Measurements from ENCODE around the gene SYTL3. TPM values are rescaled to one million over a fixed set of nuclear protein-coding genes. Genes with fewer than 3 reads are reported as not detected.

Gene SYTL3
- polyA plus RNA-seq, 1 donor (not counting 4 experiments of a cell fraction or from before 2014, with no cell fraction given), result 1.4 TPM

GRCh38 chr6:158627940-158628211 is 22.0 kb upstream of the SYTL3 start:
- no peak overlapping the region for H3K4me2 ChIP-seq (ENCODE audit: control insufficient read depth, extremely low read depth, insufficient read depth, low read depth, low read length)
- H2AFZ ChIP-seq (ENCODE audit: control insufficient read depth, low read length), result no peak overlapping the region
- no peak overlapping the region for H3K9ac ChIP-seq (ENCODE audit: control insufficient read depth, extremely low read depth, insufficient read depth, low read length)
- no peak overlapping the region for H3K27ac ChIP-seq (ENCODE audit: control insufficient read depth, insufficient read depth, low read length)
- no peaks in the 10 kb centered on the region for H3K9me1 ChIP-seq (ENCODE audit: control insufficient read depth, extremely low read depth, insufficient read depth, low read length)
- H3K4me1 ChIP-seq (ENCODE audit: control insufficient read depth, extremely low read depth, insufficient read depth, low read length), result peaks cover 11% of the 10 kb centered on the region
- H3K9me3 ChIP-seq (ENCODE audit: control insufficient read depth, low read depth, low read length), result no peaks in the 10 kb centered on the region
- dilution Hi-C loops (cut with MboI; ENCODE audit: extremely low pct_ligation_motif_present, low sequenced_read_pairs), result no loop called here
- no peak for DNase-seq (ENCODE audit: low read depth, low spot score)
- no peaks in the 10 kb centered on the region for H3K27me3 ChIP-seq (ENCODE audit: control insufficient read depth, extremely low read depth, insufficient read depth, low read length)
- H3K4me3 ChIP-seq (ENCODE audit: control insufficient read depth in 2 of 3, extremely low read depth in 1 of 3, insufficient read depth in 2 of 3, low read depth in 1 of 3, low read length in 3 of 3), result no peak overlapping the region
- peaks cover 24 to 33% of the 10 kb centered on the region in 2 experiments for H3K36me3 ChIP-seq (ENCODE audit: control insufficient read depth in 2 of 2, extremely low read depth in 1 of 2, insufficient read depth in 2 of 2, low read length in 2 of 2)
- FAIRE-seq, result no peak
- TF ChIP-seq EZH2 (IDR thresholded peaks at IDR 0.05; ENCODE audit: low read length) (no peak), CTCF (optimal IDR thresholded peaks at IDR 0.05 in 1 of 3, IDR thresholded peaks at IDR 0.05 in 1 of 3, conservative IDR thresholded peaks at IDR 0.05 in 1 of 3; ENCODE audit: extremely low read depth in 1 of 3, insufficient read depth in 2 of 3, low read length in 3 of 3) (no peak)
- H4K20me1 ChIP-seq (ENCODE audit: control insufficient read depth, extremely low read depth, insufficient read depth, low read length), result no peaks in the 10 kb centered on the region
- H3K79me2 ChIP-seq (ENCODE audit: control insufficient read depth, insufficient read depth, low read length), result peaks cover 3% of the 10 kb centered on the region

DNA sequence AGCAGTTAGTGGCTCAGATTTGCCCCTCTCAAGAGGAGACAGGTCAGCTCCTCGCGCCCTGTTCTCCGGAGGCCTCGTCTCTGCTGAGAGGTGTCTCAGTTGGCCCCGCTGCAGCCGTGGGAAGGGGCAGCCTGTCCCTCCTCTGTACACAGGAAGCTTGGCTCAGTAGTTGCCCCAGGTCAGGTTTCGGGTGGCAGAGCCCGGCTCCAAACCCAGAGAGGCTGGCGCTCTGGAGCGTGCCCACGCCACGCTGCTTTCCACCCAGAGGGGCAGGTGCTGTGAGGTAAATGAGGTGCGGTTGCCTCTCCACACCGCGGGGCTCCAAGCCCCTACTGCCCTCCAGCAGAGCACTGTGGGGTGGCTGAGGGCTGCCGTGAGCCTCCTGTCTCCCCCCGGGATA is 21.3 kb upstream of the SYTL3 start:
- DNase-seq (ENCODE audit: low read depth, low spot score), result no peak
- no peak overlapping the region for H3K4me2 ChIP-seq (ENCODE audit: control insufficient read depth, extremely low read depth, insufficient read depth, low read depth, low read length)
- no peak overlapping the region for H3K9ac ChIP-seq (ENCODE audit: control insufficient read depth, extremely low read depth, insufficient read depth, low read length)
- peaks cover 3% of the 10 kb centered on the region for H3K79me2 ChIP-seq (ENCODE audit: control insufficient read depth, insufficient read depth, low read length)
- dilution Hi-C loops (cut with MboI; ENCODE audit: extremely low pct_ligation_motif_present, low sequenced_read_pairs), result no loop called here
- H4K20me1 ChIP-seq (ENCODE audit: control insufficient read depth, extremely low read depth, insufficient read depth, low read length), result no peaks in the 10 kb centered on the region
- peaks cover 11% of the 10 kb centered on the region for H3K4me1 ChIP-seq (ENCODE audit: control insufficient read depth, extremely low read depth, insufficient read depth, low read length)
- TF ChIP-seq CTCF (optimal IDR thresholded peaks at IDR 0.05 in 1 of 3, IDR thresholded peaks at IDR 0.05 in 1 of 3, conservative IDR thresholded peaks at IDR 0.05 in 1 of 3; ENCODE audit: extremely low read depth in 1 of 3, insufficient read depth in 2 of 3, low read length in 3 of 3), result no peak
- no peak for TF ChIP-seq EZH2 (IDR thresholded peaks at IDR 0.05; ENCODE audit: low read length)
- FAIRE-seq, result no peak
- H3K9me1 ChIP-seq (ENCODE audit: control insufficient read depth, extremely low read depth, insufficient read depth, low read length), result no peaks in the 10 kb centered on the region
- no peak overlapping the region for H2AFZ ChIP-seq (ENCODE audit: control insufficient read depth, low read length)
- no peaks in the 10 kb centered on the region for H3K27me3 ChIP-seq (ENCODE audit: control insufficient read depth, extremely low read depth, insufficient read depth, low read length)
- H3K27ac ChIP-seq (ENCODE audit: control insufficient read depth, insufficient read depth, low read length), result no peak overlapping the region
- H3K9me3 ChIP-seq (ENCODE audit: control insufficient read depth, low read depth, low read length), result no peaks in the 10 kb centered on the region
- H3K36me3 ChIP-seq (ENCODE audit: control insufficient read depth in 2 of 2, extremely low read depth in 1 of 2, insufficient read depth in 2 of 2, low read length in 2 of 2), result peaks cover 22 to 32% of the 10 kb centered on the region in 2 experiments
- no peak overlapping the region for H3K4me3 ChIP-seq (ENCODE audit: control insufficient read depth in 2 of 3, extremely low read depth in 1 of 3, insufficient read depth in 2 of 3, low read depth in 1 of 3, low read length in 3 of 3)

Measured in keratinocyte (primary cell).